ENCODE measurements around the gene OCIAD2. TPM values are rescaled to one million over a fixed set of nuclear protein-coding genes. Genes with fewer than 3 reads are reported as not detected.
A peak's percentile ranks its signal among the peaks of the same experiment; 100 is the strongest.

OCIAD2 gene
- total RNA-seq, 1 experiment from 2014 or later, result 166 TPM

DNA sequence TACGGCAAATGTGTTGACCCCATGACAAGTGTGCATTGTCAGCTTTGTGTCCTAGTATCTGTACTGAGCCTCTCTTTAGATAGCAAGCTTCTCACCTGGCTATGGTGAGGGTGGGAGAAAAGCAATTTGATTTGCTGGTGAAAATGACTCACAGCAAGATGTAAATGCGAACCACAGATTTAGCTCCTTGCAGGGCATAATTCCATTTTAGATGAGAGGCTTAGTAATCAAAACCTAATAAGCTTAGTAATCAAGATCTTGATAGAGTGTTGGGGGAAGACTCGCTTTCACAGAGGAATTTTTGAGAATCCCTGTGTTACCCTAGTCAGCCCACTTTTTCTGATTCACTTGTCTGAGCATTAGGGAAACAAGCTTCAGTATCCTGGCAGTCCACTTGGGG lies 7.7 kb upstream of the OCIAD2 start:
- no peak for TF ChIP-seq CTCF (conservative IDR thresholded peaks at IDR 0.05; ENCODE audit: low read depth, low read length)
- TF ChIP-seq EZH2 (IDR thresholded peaks at IDR 0.05; ENCODE audit: borderline replicate concordance, low read depth, low read length, poor library complexity, severe bottlenecking), result no peak
- intact Hi-C loops (cut with micrococcal nuclease; ENCODE audit: unreplicated experiment), result no loop called here
- no TSS peak for BruUV-seq (replicated peaks)
- no peak overlapping the region for H3K27ac ChIP-seq (ENCODE audit: low read depth, low read length, poor library complexity, severe bottlenecking)
- no peaks in the 10 kb centered on the region for H3K9me3 ChIP-seq (ENCODE audit: low read depth, low read length, poor library complexity, severe bottlenecking)
- no peak overlapping the region for H3K4me3 ChIP-seq (ENCODE audit: low read depth, low read length, poor library complexity, severe bottlenecking)
- no peak for DNase-seq (ENCODE audit: low spot score)
- no peaks in the 10 kb centered on the region for H3K36me3 ChIP-seq (ENCODE audit: insufficient read depth, low read length, poor library complexity, severe bottlenecking)
- ChIA-PET CTCF (interaction anchor here (0.7 kb wide), 1 partner anchor 413 kb away, joined by 6 read pairs; no protein-coding TSS in a partner anchor), POLR2A (ENCODE audit: low non-redundant PET) (interaction anchor here (0.6 kb wide), 1 partner anchor 719 kb away, joined by 3 read pairs; no protein-coding TSS in a partner anchor)
- H3K27me3 ChIP-seq (replicated peaks; ENCODE audit: insufficient read depth, low read depth, low read length, poor library complexity), result no peaks in the 10 kb centered on the region
- peaks cover 9% of the 10 kb centered on the region for H3K4me1 ChIP-seq (ENCODE audit: insufficient read depth, low read length, poor library complexity, severe bottlenecking)

DNA sequence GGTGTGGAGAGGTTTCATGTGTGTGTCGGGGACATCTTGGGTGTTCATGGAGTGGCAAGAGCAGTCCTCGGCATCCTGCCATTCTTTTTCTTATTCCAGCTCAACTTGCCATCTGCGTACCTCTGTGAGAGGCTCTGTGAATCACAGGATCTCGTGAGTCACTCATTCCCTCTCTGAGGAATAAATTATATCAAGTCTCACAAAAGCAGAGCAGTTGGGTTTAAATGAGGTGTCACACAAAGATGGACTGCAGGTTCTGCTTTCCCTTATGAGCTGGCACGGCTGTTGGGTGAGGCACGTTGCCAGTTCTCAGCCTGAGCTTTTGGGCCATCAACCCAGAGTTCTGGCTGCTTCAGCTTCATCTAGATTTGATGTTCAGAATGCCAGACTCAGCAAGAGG lies 6.8 kb upstream of the OCIAD2 start:
- intact Hi-C loops (cut with micrococcal nuclease; ENCODE audit: unreplicated experiment), result no loop called here
- Histone ChIP-seq H3K36me3 (ENCODE audit: insufficient read depth, low read length, poor library complexity, severe bottlenecking) (no peaks in the 10 kb centered on the region), H3K4me1 (ENCODE audit: insufficient read depth, low read length, poor library complexity, severe bottlenecking) (peaks cover 9% of the 10 kb centered on the region), H3K27me3 (replicated peaks; ENCODE audit: insufficient read depth, low read depth, low read length, poor library complexity) (no peaks in the 10 kb centered on the region), H3K4me3 (ENCODE audit: low read depth, low read length, poor library complexity, severe bottlenecking) (no peak overlapping the region), H3K9me3 (ENCODE audit: low read depth, low read length, poor library complexity, severe bottlenecking) (no peaks in the 10 kb centered on the region), H3K27ac (ENCODE audit: low read depth, low read length, poor library complexity, severe bottlenecking) (no peak overlapping the region)
- ChIA-PET POLR2A (ENCODE audit: low non-redundant PET) (no interaction called here), CTCF (no interaction called here)
- TF ChIP-seq EZH2 (IDR thresholded peaks at IDR 0.05; ENCODE audit: borderline replicate concordance, low read depth, low read length, poor library complexity, severe bottlenecking) (no peak), CTCF (conservative IDR thresholded peaks at IDR 0.05; ENCODE audit: low read depth, low read length) (no peak)
- DNase-seq (ENCODE audit: low spot score), result peak; percentile 82
- no TSS peak for BruUV-seq (replicated peaks)

GRCh38 chr4:48912349-48912748 lies 5.8 kb upstream of the OCIAD2 start:
- BruUV-seq (replicated peaks), result no TSS peak
- Histone ChIP-seq H3K27me3 (replicated peaks; ENCODE audit: insufficient read depth, low read depth, low read length, poor library complexity) (no peaks in the 10 kb centered on the region), H3K27ac (ENCODE audit: low read depth, low read length, poor library complexity, severe bottlenecking) (no peak overlapping the region), H3K4me1 (ENCODE audit: insufficient read depth, low read length, poor library complexity, severe bottlenecking) (peaks cover 9% of the 10 kb centered on the region), H3K4me3 (ENCODE audit: low read depth, low read length, poor library complexity, severe bottlenecking) (no peak overlapping the region), H3K9me3 (ENCODE audit: low read depth, low read length, poor library complexity, severe bottlenecking) (no peaks in the 10 kb centered on the region), H3K36me3 (ENCODE audit: insufficient read depth, low read length, poor library complexity, severe bottlenecking) (no peaks in the 10 kb centered on the region)
- CTCF ChIA-PET, result no interaction called here
- TF ChIP-seq EZH2 (IDR thresholded peaks at IDR 0.05; ENCODE audit: borderline replicate concordance, low read depth, low read length, poor library complexity, severe bottlenecking), result no peak
- TF ChIP-seq CTCF (conservative IDR thresholded peaks at IDR 0.05; ENCODE audit: low read depth, low read length), result no peak
- no peak for DNase-seq (ENCODE audit: low spot score)
- intact Hi-C loops (cut with micrococcal nuclease; ENCODE audit: unreplicated experiment), result no loop called here
- POLR2A ChIA-PET (ENCODE audit: low non-redundant PET), result no interaction called here
